ENCODE data around the gene MATCAP1.

Gene MATCAP1

DNA sequence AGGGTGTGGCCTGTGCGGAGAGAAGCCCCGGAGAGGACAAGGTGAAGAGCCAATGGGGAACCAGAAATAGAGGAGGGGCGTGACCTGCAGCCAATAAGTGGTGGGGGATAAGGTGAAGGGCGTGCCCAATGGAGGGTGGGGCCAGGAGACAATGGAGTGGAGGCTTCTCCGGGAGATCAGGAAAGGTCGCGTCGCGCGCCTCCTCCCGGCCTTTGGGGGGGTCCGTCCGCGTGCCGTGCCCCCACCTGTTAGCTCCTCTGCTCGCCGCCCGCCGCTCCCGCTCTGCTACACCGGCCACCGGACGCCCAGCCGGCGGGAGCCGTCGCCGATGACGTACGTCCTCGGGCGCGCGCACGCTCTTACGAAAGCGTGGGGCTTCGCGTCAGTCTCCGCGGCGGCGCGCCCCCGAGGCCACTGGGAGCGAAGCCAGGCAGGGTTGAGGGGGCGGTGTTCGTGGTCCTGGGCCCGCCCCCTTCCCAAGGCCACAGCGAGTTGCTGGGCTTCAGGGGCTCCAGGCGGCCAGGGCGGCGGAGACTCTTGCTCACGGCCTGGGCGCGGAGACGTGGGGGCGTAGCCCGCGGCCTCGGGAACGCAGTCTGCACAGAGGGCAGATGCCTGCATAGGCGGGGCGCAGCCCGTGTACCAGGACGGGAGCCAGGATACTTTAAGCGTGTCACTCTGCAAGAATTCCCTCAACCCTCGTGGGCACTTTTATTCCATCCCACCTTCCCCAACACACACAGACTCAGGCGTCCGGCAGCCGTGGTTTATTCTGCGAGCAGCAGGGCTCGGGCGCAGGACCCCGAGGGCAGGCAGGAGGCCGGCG is at the start of gene MATCAP1:
Gene MATCAP1, minus strand, starts transcription at position 337 of the 826 bp plus-strand sequence. CDS start 3,353 bp downstream, outside the sequence.
- DNase-seq (ENCODE audit: low read depth): peak; percentile 88
- TF ChIP-seq, protein P1, sequence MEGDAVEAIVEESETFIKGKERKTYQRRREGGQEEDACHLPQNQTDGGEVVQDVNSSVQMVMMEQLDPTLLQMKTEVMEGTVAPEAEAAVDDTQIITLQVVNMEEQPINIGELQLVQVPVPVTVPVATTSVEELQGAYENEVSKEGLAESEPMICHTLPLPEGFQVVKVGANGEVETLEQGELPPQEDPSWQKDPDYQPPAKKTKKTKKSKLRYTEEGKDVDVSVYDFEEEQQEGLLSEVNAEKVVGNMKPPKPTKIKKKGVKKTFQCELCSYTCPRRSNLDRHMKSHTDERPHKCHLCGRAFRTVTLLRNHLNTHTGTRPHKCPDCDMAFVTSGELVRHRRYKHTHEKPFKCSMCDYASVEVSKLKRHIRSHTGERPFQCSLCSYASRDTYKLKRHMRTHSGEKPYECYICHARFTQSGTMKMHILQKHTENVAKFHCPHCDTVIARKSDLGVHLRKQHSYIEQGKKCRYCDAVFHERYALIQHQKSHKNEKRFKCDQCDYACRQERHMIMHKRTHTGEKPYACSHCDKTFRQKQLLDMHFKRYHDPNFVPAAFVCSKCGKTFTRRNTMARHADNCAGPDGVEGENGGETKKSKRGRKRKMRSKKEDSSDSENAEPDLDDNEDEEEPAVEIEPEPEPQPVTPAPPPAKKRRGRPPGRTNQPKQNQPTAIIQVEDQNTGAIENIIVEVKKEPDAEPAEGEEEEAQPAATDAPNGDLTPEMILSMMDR (IDR thresholded peaks at IDR 0.05; ENCODE audit: control insufficient read depth, insufficient read depth, low read depth, low read length, missing control alignments): no peak
- peak within 1 kb of the TSS; percentile 46 for H3K4me3 ChIP-seq (ENCODE audit: control insufficient read depth, low read depth, low read length)

DNA sequence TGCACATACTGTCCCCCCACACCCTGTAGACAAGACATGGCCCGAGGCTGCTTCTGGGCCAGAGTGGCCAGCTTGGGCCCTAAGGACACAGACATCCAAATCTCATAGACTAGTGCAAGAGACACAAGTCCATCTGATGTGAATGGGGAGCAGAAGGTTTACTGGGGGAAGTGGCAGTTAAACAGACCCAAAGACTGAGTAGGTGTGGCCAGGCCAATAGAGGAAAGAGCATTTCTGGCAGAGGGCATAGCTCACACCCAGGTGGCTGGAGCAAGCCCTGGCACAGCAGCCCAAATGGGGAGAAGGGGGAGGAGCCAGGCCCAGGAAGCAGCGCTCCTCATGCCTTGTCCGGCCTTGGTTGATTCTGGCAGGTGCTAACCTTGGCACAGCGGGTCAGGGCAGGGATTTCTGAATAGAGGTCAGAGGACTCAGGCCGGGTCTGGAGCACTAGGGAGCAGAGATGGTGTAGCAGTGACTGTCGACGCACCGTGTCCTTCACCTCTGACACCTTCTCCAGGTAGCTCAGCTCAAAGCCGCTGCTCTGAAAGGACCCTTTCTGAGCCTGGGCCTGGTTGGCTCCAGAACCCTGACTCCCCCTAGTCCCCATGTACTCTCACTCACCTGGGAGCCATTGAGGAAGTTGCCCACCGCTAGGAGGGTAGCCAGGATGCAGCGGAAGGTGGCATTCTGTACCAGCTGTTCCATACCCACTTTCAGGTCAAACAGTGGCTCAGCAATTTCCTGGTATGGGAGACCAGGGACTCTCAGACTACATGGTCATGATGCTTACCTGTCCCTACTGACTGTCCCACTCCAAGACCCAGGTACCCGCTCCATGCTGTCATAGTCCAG is 47.3 kb upstream of the MATCAP1 start:
- H3K4me3 ChIP-seq (ENCODE audit: control insufficient read depth, low read depth, low read length): no peak overlapping the region
- no peak for DNase-seq (ENCODE audit: low read depth)
- TF ChIP-seq, protein P1 (IDR thresholded peaks at IDR 0.05; ENCODE audit: control insufficient read depth, insufficient read depth, low read depth, low read length, missing control alignments): no peak

DNA sequence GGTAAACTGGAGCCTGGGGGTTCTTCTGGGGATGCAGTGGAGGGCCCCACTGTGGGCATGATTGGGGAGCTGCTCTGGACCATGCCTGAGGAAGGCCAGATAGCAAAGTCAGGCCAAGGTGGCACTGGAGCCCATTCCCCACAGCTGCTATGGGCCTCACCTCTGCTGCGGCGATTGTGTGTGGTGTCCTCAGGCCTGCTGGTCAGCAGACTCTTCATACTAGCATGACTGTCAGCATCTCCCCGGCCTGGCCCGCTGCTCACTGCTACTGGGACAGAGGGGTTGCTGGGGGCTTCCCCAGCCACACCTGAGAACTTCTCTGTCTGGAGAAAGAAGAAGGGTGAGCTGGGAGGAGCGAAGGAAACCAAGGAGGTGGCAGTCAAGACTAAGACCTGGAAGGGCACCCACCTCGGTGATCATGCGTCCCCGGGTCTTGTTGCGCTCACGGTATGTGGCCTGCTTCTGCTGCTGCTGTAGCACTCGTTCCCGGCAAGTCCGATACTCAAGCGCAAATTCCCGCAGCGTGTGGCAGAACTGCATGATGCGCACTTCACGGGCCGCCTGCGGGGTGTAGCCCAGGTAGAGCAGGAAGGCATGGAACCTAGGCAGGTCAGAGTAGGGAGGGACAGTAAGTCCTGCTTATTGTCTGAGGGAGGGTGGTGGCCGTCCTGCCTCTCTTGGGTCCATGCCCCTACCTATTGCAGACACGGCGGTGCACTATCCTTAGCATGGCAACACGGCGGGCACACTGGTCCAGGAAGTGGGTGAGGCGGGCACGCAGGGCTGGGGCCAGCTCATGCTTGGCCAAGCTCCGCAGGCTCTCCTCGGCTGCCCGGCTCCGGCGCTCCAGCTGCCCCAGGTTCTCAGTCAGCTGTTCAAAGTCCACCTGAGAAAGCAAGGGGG is 46.4 kb upstream of the MATCAP1 start:
- no peak overlapping the region for H3K4me3 ChIP-seq (ENCODE audit: control insufficient read depth, low read depth, low read length)
- TF ChIP-seq, protein P1 (IDR thresholded peaks at IDR 0.05; ENCODE audit: control insufficient read depth, insufficient read depth, low read depth, low read length, missing control alignments): no peak
- DNase-seq (ENCODE audit: low read depth): no peak

DNA sequence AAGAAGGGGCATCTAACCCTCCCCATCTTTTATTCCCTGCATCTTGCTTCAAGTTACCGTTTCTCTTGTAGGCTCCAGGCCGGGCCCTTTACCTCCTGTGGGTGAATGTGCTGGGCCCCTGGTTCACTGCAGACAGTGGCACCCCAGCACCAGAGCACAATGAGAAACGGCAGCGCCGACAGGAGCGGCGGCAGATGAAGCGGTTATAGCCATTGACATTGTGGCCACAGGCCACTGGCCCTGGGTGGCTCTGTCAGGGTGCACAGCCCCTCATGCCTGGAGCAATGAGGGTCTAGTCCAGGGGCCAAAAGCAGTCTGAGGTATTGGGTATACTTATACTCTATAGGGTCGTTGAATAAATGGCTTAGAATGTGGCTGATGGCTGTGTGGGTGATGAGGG is 45.1 kb upstream of the MATCAP1 start:
- TF ChIP-seq, protein P1 (IDR thresholded peaks at IDR 0.05; ENCODE audit: control insufficient read depth, insufficient read depth, low read depth, low read length, missing control alignments): no peak
- no peak for DNase-seq (ENCODE audit: low read depth)
- no peak overlapping the region for H3K4me3 ChIP-seq (ENCODE audit: control insufficient read depth, low read depth, low read length)

DNA sequence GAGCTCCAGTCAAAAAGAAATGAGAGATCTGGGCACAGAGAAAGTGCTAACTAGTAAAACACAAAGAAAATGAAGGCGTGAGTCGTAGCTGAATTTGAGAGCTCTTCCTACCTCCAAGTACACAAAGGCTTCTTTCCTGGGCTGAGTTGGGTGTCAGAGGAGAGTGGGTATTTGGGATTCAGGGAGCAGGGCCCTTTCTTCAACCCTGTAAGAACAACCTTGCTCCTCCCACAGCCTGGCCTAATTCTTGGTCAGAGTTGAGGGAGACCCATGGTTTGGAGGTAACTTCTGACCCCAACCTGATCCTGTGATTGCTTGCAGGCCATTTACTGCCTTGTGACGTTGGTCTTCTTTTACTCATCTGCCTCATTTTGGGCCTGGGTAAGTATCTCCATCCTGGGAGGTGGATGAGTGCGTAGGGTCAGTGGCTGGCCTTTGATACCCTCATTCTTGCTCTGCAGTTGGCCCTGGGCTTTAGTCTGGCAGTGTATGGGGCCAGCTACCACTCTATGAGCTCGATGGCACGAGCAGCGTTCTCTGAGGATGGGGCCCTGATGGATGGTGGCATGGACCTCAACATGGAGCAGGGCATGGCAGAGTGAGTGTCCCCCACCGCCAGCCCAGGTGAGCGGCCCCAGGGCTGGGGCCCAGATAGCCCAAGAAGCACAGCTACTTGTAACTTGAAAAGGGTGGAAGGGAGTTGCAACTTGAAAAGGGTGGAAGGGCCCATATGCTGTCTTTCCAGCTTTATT is 44.4 kb upstream of the MATCAP1 start:
- TF ChIP-seq, protein P1 (IDR thresholded peaks at IDR 0.05; ENCODE audit: control insufficient read depth, insufficient read depth, low read depth, low read length, missing control alignments): no peak

More for the DNA sequence above, 44.4 kb upstream of the MATCAP1 start:
- no peak for DNase-seq (ENCODE audit: low read depth)
- H3K4me3 ChIP-seq (ENCODE audit: control insufficient read depth, low read depth, low read length): peak overlapping the region; percentile 95

All from AG09309 (cell line).